Stomach (tissue), 4 donors: ENCODE results near the gene C1orf21.

ENCODE experiments used
- POLR2A ChIP-seq, 4 donors: fragments of 450-650 bp; IDR thresholded peaks; one replicate each; pipeline ENCODE4 v1.6.1; 2016; ENCODE audit warnings: antibody characterized with exemption in 4 of 4, control low read depth in 2 of 4, mild to moderate bottlenecking in 1 of 4, moderate library complexity in 1 of 4
- TF ChIP-seq, protein P1 (sequence below), 7 experiments: fragments of 450-650 bp in 4 of 7; fragments of 200-600 bp in 3 of 7; sonication (generic) in 3 of 7; IDR thresholded peaks; one replicate each; pipeline ENCODE4 v1.5.1; 2016 to 2019; ENCODE audit warnings: antibody characterized with exemption in 7 of 7, control low read depth in 2 of 7, mild to moderate bottlenecking in 1 of 7

DNA sequence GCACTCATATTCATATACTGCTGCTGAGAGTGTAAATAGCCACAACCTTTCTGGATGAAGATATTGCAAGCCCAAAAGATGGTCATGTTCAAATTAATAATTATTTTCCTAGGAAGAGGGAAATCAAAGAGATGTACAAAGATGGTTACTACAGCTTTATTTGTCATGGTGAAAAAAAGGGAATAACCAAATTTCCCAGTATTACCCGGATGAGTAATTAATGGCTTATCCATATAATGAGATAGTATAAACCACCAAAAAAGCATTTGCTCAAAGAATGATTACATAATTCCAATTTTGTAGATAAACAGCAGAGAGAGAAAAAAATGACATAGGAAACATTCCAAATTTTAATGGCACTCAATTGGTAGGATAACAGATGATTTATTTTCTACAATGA is 165.6 kb downstream of the C1orf21 start:
- TF ChIP-seq, protein P1, sequence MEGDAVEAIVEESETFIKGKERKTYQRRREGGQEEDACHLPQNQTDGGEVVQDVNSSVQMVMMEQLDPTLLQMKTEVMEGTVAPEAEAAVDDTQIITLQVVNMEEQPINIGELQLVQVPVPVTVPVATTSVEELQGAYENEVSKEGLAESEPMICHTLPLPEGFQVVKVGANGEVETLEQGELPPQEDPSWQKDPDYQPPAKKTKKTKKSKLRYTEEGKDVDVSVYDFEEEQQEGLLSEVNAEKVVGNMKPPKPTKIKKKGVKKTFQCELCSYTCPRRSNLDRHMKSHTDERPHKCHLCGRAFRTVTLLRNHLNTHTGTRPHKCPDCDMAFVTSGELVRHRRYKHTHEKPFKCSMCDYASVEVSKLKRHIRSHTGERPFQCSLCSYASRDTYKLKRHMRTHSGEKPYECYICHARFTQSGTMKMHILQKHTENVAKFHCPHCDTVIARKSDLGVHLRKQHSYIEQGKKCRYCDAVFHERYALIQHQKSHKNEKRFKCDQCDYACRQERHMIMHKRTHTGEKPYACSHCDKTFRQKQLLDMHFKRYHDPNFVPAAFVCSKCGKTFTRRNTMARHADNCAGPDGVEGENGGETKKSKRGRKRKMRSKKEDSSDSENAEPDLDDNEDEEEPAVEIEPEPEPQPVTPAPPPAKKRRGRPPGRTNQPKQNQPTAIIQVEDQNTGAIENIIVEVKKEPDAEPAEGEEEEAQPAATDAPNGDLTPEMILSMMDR (IDR thresholded peaks at IDR 0.05): no peak
- TF ChIP-seq POLR2A (IDR thresholded peaks at IDR 0.05): no peak
